ENCODE data around the gene ELP5.
A peak's percentile ranks its signal among the peaks of the same experiment; 100 is the strongest.

Gene ELP5

GRCh38 chr17:7211491-7212273, 40.3 kb upstream of the ELP5 start:
- no peak for ATAC-seq
- TF ChIP-seq TSHZ2 (CRISPR knock-in tag; IDR thresholded peaks at IDR 0.05) = no peak
- no peak for TF ChIP-seq TCF4 (CRISPR knock-in tag; IDR thresholded peaks at IDR 0.05; ENCODE audit: borderline replicate concordance)
- TF ChIP-seq ARNTL (CRISPR knock-in tag; IDR thresholded peaks at IDR 0.05; ENCODE audit: borderline replicate concordance, low read depth) = no peak
- no peak for TF ChIP-seq CREB5 (CRISPR knock-in tag; IDR thresholded peaks at IDR 0.05; ENCODE audit: low read depth)
- no peak for TF ChIP-seq ESRRG (CRISPR knock-in tag; IDR thresholded peaks at IDR 0.05)

GRCh38 chr17:7213895-7214299, 38.1 kb upstream of the ELP5 start:
- ATAC-seq = no peak
- TF ChIP-seq ZFP3 (CRISPR knock-in tag; IDR thresholded peaks at IDR 0.05) (no peak), RARB (CRISPR knock-in tag; IDR thresholded peaks at IDR 0.05) (no peak), ZFP30 (CRISPR knock-in tag; IDR thresholded peaks at IDR 0.05) (no peak), ZNF565 (CRISPR knock-in tag; conservative IDR thresholded peaks at IDR 0.05; ENCODE audit: low read depth) (no peak), PPARA (CRISPR knock-in tag; IDR thresholded peaks at IDR 0.05; ENCODE audit: borderline replicate concordance) (no peak)

GRCh38 chr17:7214300-7215135, 37.5 kb upstream of the ELP5 start:
- TF ChIP-seq ZNF70 (CRISPR knock-in tag; IDR thresholded peaks at IDR 0.05) = no peak
- no peak for TF ChIP-seq RARB (CRISPR knock-in tag; IDR thresholded peaks at IDR 0.05)
- no peak for TF ChIP-seq TOX (CRISPR knock-in tag; IDR thresholded peaks at IDR 0.05; ENCODE audit: borderline replicate concordance)
- no peak for TF ChIP-seq CSDC2 (CRISPR knock-in tag; IDR thresholded peaks at IDR 0.05)
- no peak for TF ChIP-seq TCF4 (CRISPR knock-in tag; IDR thresholded peaks at IDR 0.05; ENCODE audit: borderline replicate concordance)
- ATAC-seq = peak; percentile 87

- TF ChIP-seq GLIS3 (CRISPR knock-in tag; IDR thresholded peaks at IDR 0.05) = no peak
- no peak for TF ChIP-seq TCF4 (CRISPR knock-in tag; IDR thresholded peaks at IDR 0.05; ENCODE audit: borderline replicate concordance)
- no peak for TF ChIP-seq BACH2 (CRISPR knock-in tag; IDR thresholded peaks at IDR 0.05; ENCODE audit: borderline replicate concordance)
- TF ChIP-seq TSHZ2 (CRISPR knock-in tag; IDR thresholded peaks at IDR 0.05) = no peak
- no peak for TF ChIP-seq PPARA (CRISPR knock-in tag; IDR thresholded peaks at IDR 0.05; ENCODE audit: borderline replicate concordance)
- no peak for TF ChIP-seq ESRRG (CRISPR knock-in tag; IDR thresholded peaks at IDR 0.05)
- no peak for TF ChIP-seq CREB5 (CRISPR knock-in tag; IDR thresholded peaks at IDR 0.05; ENCODE audit: low read depth)
- TF ChIP-seq ISL1 (CRISPR knock-in tag; IDR thresholded peaks at IDR 0.05) = no peak
- no peak for TF ChIP-seq ARNTL (CRISPR knock-in tag; IDR thresholded peaks at IDR 0.05; ENCODE audit: borderline replicate concordance, low read depth)
- no peak for TF ChIP-seq RARB (CRISPR knock-in tag; IDR thresholded peaks at IDR 0.05)
- no peak for TF ChIP-seq OSR1 (CRISPR knock-in tag; IDR thresholded peaks at IDR 0.05)
- no peak for TF ChIP-seq CSDC2 (CRISPR knock-in tag; IDR thresholded peaks at IDR 0.05)
- ATAC-seq = no peak
Observed at GRCh38 chr17:7215136-7215638, 36.8 kb upstream of the ELP5 start.

All from SK-N-SH treated with all-trans-retinoic acid at 6 μM for 48 hours (cell line).